IMR-90 (cell line): ENCODE results near the gene TRABD2A. TPM values are rescaled to one million over a fixed set of nuclear protein-coding genes. Genes with fewer than 3 reads are reported as not detected.

Experiments
- ATAC-seq: fragments of 200-7000 bp; cut with Tn5 transposase; 2 replicates; pipeline ENCODE4 v1.9.1; 2020; ENCODE audit warnings: low read depth, mild to moderate bottlenecking, moderate library complexity
- BruUV-seq: library from RNA; stranded (reverse); fragments of 400-500 nt; replicated peaks from 2 replicates; lab custom pipeline; 2021; lab: Mats Ljungman, UMichigan
- CTCF ChIA-PET: fragments of 300-600 bp; formaldehyde crosslinking; extraction: SDS; loops from one replicate; lab custom pipeline; 2021; ENCODE audit warnings: antibody characterized with exemption; lab: Yijun Ruan, JAX
- POLR2A ChIA-PET: fragments of 300-600 bp; sonication (Branson Sonifier 250); formaldehyde crosslinking; loops from one replicate; lab custom pipeline; 2022; ENCODE audit warnings: antibody characterized with exemption; ENCODE audit not compliant: unreplicated experiment; lab: Charles Lee
- DNase-seq: peaks from one replicate; pipeline ENCODE4 v3.0.0; 2013
- H2AFZ ChIP-seq: replicated peaks from 2 replicates; pipeline ENCODE3; 2013; ENCODE audit warnings: low read length, mild to moderate bottlenecking; ENCODE audit not compliant: poor library complexity
- H2AK5ac ChIP-seq: 2 replicates; pipeline ENCODE4 v1.6.1; 2013; ENCODE audit warnings: low read depth, low read length, inconsistent platforms
- H2AK9ac ChIP-seq: replicated peaks from 2 replicates; pipeline ENCODE3; 2013; ENCODE audit warnings: mild to moderate bottlenecking, low read depth, low read length, moderate library complexity; ENCODE audit not compliant: poor library complexity
- H2BK120ac ChIP-seq: 2 replicates; pipeline ENCODE4 v1.6.1; 2013; ENCODE audit warnings: low read depth, low read length, inconsistent platforms
- H2BK15ac ChIP-seq: 3 replicates; pipeline ENCODE4 v1.6.1; 2013; ENCODE audit warnings: low read depth, low read length, inconsistent platforms
- H2BK20ac ChIP-seq: 2 replicates; pipeline ENCODE4 v1.6.1; 2013; ENCODE audit warnings: low read depth, mild to moderate bottlenecking, inconsistent platforms, low read length, moderate library complexity
- H2BK5ac ChIP-seq: 2 replicates; pipeline ENCODE4 v1.6.1; 2013; ENCODE audit warnings: mild to moderate bottlenecking, low read depth, low read length, inconsistent platforms; ENCODE audit not compliant: poor library complexity, severe bottlenecking
- H3K14ac ChIP-seq: replicated peaks from 2 replicates; pipeline ENCODE4 v1.6.1; 2013; ENCODE audit warnings: low read depth, low read length, inconsistent platforms
- H3K18ac ChIP-seq: 2 replicates; pipeline ENCODE4 v1.6.1; 2013; ENCODE audit warnings: low read depth, low read length, control low read depth
- H3K23ac ChIP-seq: 2 replicates; pipeline ENCODE4 v1.6.1; 2013; ENCODE audit warnings: low read depth, low read length, inconsistent platforms
- H3K27ac ChIP-seq: 2 replicates; pipeline ENCODE4 v1.5.1; 2013; ENCODE audit warnings: mild to moderate bottlenecking, control low read depth, low read length; ENCODE audit not compliant: insufficient read depth
- H3K27me3 ChIP-seq: 2 replicates; pipeline ENCODE4 v1.6.1; 2013; ENCODE audit warnings: low read length; ENCODE audit not compliant: control insufficient read depth, insufficient read depth
- H3K36me3 ChIP-seq: 2 replicates; pipeline ENCODE4 v1.6.1; 2013; ENCODE audit warnings: low read length, mixed read lengths; ENCODE audit not compliant: control insufficient read depth, insufficient read depth
- H3K4ac ChIP-seq: 2 replicates; pipeline ENCODE4 v1.6.1; 2013; ENCODE audit warnings: low read depth, low read length, inconsistent platforms
- H3K4me1 ChIP-seq: 2 replicates; pipeline ENCODE4 v1.6.1; 2013; ENCODE audit warnings: low read length, mixed read lengths; ENCODE audit not compliant: control insufficient read depth, insufficient read depth
- H3K4me2 ChIP-seq: 2 replicates; pipeline ENCODE4 v1.6.1; 2013; ENCODE audit warnings: low read depth, mild to moderate bottlenecking, control low read depth, low read length, moderate library complexity
- H3K4me3 ChIP-seq: 2 replicates; pipeline ENCODE4 v1.5.1; 2013; ENCODE audit warnings: low read depth, mild to moderate bottlenecking, control low read depth, low read length, moderate library complexity; ENCODE audit not compliant: insufficient read depth
- H3K56ac ChIP-seq: 2 replicates; pipeline ENCODE4 v1.6.1; 2013; ENCODE audit warnings: low read length, inconsistent platforms; ENCODE audit not compliant: insufficient read depth; ENCODE audit errors: extremely low read depth
- H3K79me1 ChIP-seq, 2 experiments: 2 replicates each; pipeline ENCODE4 v1.6.1; 2013; ENCODE audit warnings: low read length in 2 of 2, inconsistent platforms in 1 of 2, low read depth in 1 of 2
- H3K9ac ChIP-seq: 2 replicates; pipeline ENCODE4 v1.6.1; 2013; ENCODE audit warnings: low read depth, low read length, control low read depth
- H3K9me1 ChIP-seq: 2 replicates; pipeline ENCODE4 v1.6.1; 2013; ENCODE audit warnings: low read length, inconsistent platforms; ENCODE audit not compliant: insufficient read depth
- H3K9me3 ChIP-seq: 2 replicates; pipeline ENCODE4 v1.6.1; 2013; ENCODE audit warnings: low read length; ENCODE audit not compliant: control insufficient read depth, insufficient read depth
- H4K20me1 ChIP-seq: 2 replicates; pipeline ENCODE4 v1.6.1; 2013; ENCODE audit warnings: low read length, inconsistent platforms; ENCODE audit not compliant: insufficient read depth
- H4K5ac ChIP-seq: 2 replicates; pipeline ENCODE4 v1.6.1; 2013; ENCODE audit warnings: mild to moderate bottlenecking, low read depth, low read length, control low read depth
- H4K8ac ChIP-seq, 2 experiments: 2 replicates each; pipeline ENCODE4 v1.6.1; 2013; ENCODE audit warnings: low read depth in 2 of 2, low read length in 2 of 2, control low read depth in 1 of 2, inconsistent platforms in 1 of 2
- H4K91ac ChIP-seq: 2 replicates; pipeline ENCODE4 v1.6.1; 2013; ENCODE audit warnings: low read depth, low read length, inconsistent platforms; ENCODE audit not compliant: insufficient read depth
- CEBPB ChIP-seq: IDR thresholded peaks from 2 replicates; pipeline ENCODE4 v1.6.1; 2012; ENCODE audit warnings: low read depth, low read length, improper control_type of control experiment
- CHD1 ChIP-seq: IDR thresholded peaks from 2 replicates; pipeline ENCODE4 v1.6.1; 2012; ENCODE audit warnings: low read depth, low read length, improper control_type of control experiment
- CTCF ChIP-seq: conservative IDR thresholded peaks from 2 replicates; pipeline ENCODE4 v1.5.1; 2012; ENCODE audit warnings: mild to moderate bottlenecking, low read depth, low read length, improper control_type of control experiment
- ELK1 ChIP-seq: fragments of 150-350 bp; IDR thresholded peaks from 2 replicates; pipeline ENCODE4 v1.6.1; 2016; ENCODE audit warnings: low read depth, mild to moderate bottlenecking, low read length, moderate library complexity, borderline replicate concordance
- FOS ChIP-seq: fragments of 150-350 bp; IDR thresholded peaks from 2 replicates; pipeline ENCODE4 v1.6.1; 2016; ENCODE audit warnings: low read depth, low read length
- MAZ ChIP-seq: IDR thresholded peaks from 2 replicates; pipeline ENCODE4 v1.6.1; 2012; ENCODE audit warnings: low read depth, mild to moderate bottlenecking, low read length, improper control_type of control experiment, moderate library complexity, borderline replicate concordance
- MXI1 ChIP-seq: IDR thresholded peaks from 2 replicates; pipeline ENCODE4 v1.6.1; 2012; ENCODE audit warnings: low read depth, mild to moderate bottlenecking, low read length, moderate library complexity, borderline replicate concordance
- RAD21 ChIP-seq: IDR thresholded peaks from 2 replicates; pipeline ENCODE4 v1.6.1; 2012; ENCODE audit warnings: low read length, improper control_type of control experiment
- RCOR1 ChIP-seq: IDR thresholded peaks from 2 replicates; pipeline ENCODE4 v1.6.1; 2012; ENCODE audit warnings: mild to moderate bottlenecking, low read length, improper control_type of control experiment; ENCODE audit not compliant: insufficient replicate concordance
- RFX5 ChIP-seq: IDR thresholded peaks from 2 replicates; pipeline ENCODE4 v1.8.0; 2012; ENCODE audit warnings: low read depth, mild to moderate bottlenecking, low read length, moderate library complexity
- SMC3 ChIP-seq: fragments of 150-350 bp; IDR thresholded peaks from 2 replicates; pipeline ENCODE4 v1.6.1; 2016; ENCODE audit warnings: low read depth, mild to moderate bottlenecking, antibody characterized with exemption, low read length, moderate library complexity
- dilution Hi-C: fragments of 300-500 bp; cut with HindIII; formaldehyde crosslinking; loops from one replicate; pipeline ENCODE4 v1.14.3; 2018; ENCODE audit warnings: low sequenced_read_pairs; ENCODE audit not compliant: unreplicated experiment
- in situ Hi-C: fragments of 300-500 bp; cut with MboI; formaldehyde crosslinking; loops from 3 replicates; pipeline ENCODE4 v1.14.3; 2019; ENCODE audit warnings: low sequenced_read_pairs, inconsistent platforms, mixed read lengths
- intact Hi-C: fragments of 100-400 bp; cut with micrococcal nuclease; formaldehyde crosslinking; loops from 2 replicates; pipeline ENCODE4 v1.10.0; 2022
- polyA plus RNA-seq, 3 experiments: library from polyadenylated mRNA; depleted of rRNA; stranded (reverse); fragments of >200 nt; gene quantifications; 2 replicates each; pipeline ENCODE4 v1.2.3, GENCODE V29; 2012; ENCODE audit warnings: low replicate concordance in 1 of 3
- total RNA-seq: library from RNA; depleted of rRNA; stranded (reverse); fragments of >200 nt; gene quantifications from 2 replicates; pipeline ENCODE4 v1.2.3, GENCODE V29; 2012

Gene TRABD2A
- total and polyA plus RNA-seq, 2 of the 4 experiments (the other 2 are of a cell fraction) = 17.6 to 20.3 TPM

GRCh38 chr2:84786601-84787000 lies 94.3 kb downstream of the TRABD2A start:
- H2BK20ac ChIP-seq = no peak overlapping the region
- H3K27me3 ChIP-seq = no peaks in the 10 kb centered on the region
- in situ Hi-C loops (no loop called here), intact Hi-C loops (no loop called here), dilution Hi-C loops (no loop called here)
- H3K4ac ChIP-seq = no peak overlapping the region
- no peak overlapping the region for H4K91ac ChIP-seq
- H2AK5ac ChIP-seq = no peak overlapping the region
- ChIA-PET POLR2A (interaction anchor here (0.7 kb wide), 1 partner anchor 9 kb away, joined by 10 read pairs; no protein-coding TSS in a partner anchor), CTCF (no interaction called here)
- no peak overlapping the region for H3K14ac ChIP-seq
- no peak overlapping the region for H2BK120ac ChIP-seq
- H4K20me1 ChIP-seq = no peaks in the 10 kb centered on the region
- no peak overlapping the region for H2AFZ ChIP-seq
- H4K8ac ChIP-seq = no peak overlapping the region
- no peak overlapping the region for H2AK9ac ChIP-seq
- H3K36me3 ChIP-seq = no peaks in the 10 kb centered on the region
- H3K4me3 ChIP-seq = no peak overlapping the region
- H2BK15ac ChIP-seq = no peak overlapping the region
- H3K79me1 ChIP-seq = no peaks in the 10 kb centered on the region
- no peak for DNase-seq
- TF ChIP-seq ELK1 (no peak), CEBPB (no peak), RFX5 (no peak), CTCF (no peak), SMC3 (no peak), CHD1 (no peak), RAD21 (no peak), MAZ (no peak), RCOR1 (no peak), MXI1 (no peak), FOS (no peak)
- no peak overlapping the region for H3K56ac ChIP-seq
- no peak overlapping the region for H3K23ac ChIP-seq
- H3K9me1 ChIP-seq = no peaks in the 10 kb centered on the region
- BruUV-seq = no TSS peak
- no peak overlapping the region for H3K27ac ChIP-seq
- 0 out of 2 replicates have a peak, but pooled peaks cover 2% of the 10 kb centered on the region for H3K4me1 ChIP-seq
- H3K18ac ChIP-seq = no peak overlapping the region
- H2BK5ac ChIP-seq = no peak overlapping the region
- no peak overlapping the region for H4K5ac ChIP-seq
- H3K4me2 ChIP-seq = no peak overlapping the region
- no peaks in the 10 kb centered on the region for H3K9me3 ChIP-seq
- H3K9ac ChIP-seq = no peak overlapping the region
- ATAC-seq = no peak
